ENCODE measurements around the gene NTM.

The NTM gene

DNA sequence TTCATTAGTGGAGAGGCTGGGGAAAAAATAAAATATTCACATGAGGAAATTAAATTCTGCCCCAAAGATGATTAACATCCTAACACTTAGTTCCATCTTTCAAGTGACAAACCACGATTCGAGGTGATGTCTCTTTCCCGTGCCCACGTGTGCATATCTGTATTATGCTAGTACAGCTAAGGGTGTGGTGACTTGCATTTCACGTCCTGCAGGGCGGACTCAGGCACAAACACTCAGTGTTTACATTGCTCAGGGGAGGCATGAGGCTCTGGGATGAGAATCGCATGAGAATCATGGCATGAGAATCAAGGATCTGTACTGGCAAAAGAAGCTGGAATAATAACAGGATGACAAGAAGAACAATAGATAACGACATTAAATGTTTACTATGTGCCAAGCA is 179.4 kb downstream of the NTM start:
- no peak for DNase-seq (ENCODE audit: low read depth)

DNA sequence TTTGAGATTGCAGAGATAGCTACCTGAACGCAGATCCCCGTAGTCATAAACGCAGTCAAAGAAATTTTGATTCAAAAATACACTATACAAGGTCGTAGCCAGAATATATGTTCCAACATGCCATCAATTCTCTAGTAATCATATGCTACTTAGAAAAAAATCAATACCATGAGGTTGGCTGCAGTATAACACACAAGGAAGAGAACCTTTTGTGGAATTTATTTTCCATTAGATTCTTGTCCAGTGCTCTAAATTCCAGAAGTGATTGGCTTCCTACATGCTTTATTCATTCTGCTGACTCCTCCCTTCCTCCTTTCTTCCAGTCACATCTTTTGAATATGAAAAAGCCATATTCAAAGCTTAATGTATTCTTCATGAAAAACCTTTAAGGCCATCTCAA is 189.9 kb downstream of the NTM start:
- DNase-seq (ENCODE audit: low read depth): no peak

DNA sequence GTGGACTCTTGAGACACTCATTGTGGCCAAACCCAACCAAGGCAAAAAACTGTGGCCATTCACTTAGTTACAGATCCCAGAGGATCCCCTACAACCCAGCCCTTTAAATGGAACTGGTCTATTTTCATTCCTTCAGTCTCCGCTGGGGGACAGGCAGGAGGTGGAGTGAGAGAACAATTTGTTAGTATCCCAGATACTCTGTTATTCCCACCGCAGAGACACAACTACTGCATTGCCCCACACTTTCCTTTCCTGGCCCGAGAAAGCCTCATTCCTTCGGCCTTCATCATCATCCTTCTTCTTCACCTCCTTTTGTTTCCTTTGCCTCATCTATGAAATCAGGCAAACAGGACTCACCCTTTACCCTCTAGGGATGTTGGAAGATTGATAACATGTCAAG is 191.1 kb downstream of the NTM start:
- no peak for DNase-seq (ENCODE audit: low read depth)

DNA sequence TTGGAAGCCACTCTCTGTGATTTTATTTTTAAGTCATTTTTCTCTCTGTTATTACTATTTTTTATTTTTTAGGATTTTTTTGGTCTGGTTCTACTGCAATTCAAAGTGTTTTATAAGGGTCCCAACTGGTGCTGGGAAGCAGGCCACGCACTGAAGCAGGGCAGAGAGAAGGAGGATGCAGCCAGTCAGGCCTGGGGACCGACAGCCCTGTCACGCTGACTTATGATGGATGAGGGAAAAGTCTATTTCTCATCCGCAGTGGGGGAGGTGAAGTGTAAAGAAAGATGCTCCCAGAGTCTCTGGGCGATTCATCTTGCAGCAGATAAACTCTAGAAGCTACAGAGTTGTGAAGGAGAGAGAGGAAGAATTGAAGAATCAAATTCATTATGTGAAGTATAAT is 191.6 kb downstream of the NTM start:
- no peak for DNase-seq (ENCODE audit: low read depth)

DNA sequence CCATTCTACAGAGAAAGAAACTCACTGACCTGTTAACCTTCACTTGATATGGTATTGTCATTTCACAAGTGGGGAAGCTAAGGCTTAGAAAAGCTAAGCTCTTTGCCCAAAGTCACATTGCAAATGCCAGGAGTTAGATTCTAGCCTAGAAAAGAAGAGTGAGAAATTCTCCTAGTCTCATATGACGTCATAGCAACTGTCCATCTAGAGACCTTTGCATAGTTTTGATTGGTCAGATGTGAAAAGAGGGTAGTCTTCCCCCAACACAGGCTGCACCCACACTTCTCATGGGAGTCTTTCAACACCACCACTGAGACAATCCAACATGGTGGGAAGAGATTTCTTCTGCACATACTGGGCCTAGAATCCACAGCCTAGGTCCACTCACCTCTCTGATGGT is 197.9 kb downstream of the NTM start:
- no peak for DNase-seq (ENCODE audit: low read depth)

DNA sequence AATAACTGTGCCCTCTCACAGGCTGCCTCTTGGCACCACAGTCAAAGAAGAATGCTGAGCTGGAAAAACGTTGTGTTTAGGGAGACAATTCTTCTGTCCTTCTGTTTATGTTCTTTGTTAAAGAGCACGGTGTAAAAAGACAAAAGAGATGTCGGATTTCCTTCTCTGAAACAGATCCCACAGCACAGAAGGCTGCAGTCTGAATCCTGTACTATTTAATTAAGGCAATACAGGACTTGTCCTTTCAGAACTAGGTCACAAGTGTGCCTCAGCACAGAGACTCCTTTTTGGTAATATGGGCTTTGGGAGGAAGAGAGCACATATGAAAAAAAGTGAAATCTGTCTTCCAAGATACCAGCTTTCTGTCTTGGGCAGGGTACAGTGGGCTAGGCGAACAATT is 201.2 kb downstream of the NTM start:
- no peak for DNase-seq (ENCODE audit: low read depth)

DNA sequence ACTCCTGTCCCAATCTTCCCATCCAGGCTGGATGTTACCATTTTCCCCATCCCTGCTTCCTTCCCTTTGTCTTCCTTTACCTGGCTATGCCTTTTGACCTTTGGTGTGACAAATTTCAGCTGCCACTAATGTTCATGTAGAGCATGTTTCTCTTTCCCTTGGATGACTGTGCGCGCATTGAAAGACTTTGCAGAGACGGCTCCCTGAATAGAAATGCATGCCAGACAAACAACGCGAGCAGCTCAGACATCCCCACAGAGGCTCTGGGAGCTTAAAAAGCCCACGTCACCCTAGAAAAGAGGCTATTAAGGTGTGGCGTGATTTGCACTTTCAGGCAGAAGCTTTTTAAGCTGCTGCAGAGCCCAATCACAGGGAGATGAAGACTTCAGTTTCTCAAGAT is 202.0 kb downstream of the NTM start:
- DNase-seq (ENCODE audit: low read depth): no peak

DNA sequence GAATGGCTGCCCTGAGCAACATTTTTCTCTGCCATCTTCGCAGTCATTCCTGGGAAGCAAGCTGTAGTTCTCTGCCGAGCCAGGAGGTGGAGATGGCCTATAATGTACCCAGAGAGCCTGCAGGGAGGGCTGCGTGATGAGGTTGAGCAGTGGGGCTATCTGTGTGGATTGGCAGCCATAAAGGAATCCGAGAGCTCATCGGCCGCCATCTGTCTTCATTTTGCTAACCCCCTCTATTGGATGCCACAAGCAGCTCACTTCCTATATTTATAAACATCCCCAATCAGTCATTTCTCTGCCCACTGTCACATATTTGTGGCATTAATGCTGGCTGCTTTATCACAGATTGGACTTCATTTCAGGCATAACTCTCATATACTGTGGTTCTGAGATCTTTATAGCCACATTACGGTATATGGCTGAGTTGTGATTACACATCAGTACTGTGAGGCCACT is 209.5 kb downstream of the NTM start:
- no peak for DNase-seq (ENCODE audit: low read depth)

DNA sequence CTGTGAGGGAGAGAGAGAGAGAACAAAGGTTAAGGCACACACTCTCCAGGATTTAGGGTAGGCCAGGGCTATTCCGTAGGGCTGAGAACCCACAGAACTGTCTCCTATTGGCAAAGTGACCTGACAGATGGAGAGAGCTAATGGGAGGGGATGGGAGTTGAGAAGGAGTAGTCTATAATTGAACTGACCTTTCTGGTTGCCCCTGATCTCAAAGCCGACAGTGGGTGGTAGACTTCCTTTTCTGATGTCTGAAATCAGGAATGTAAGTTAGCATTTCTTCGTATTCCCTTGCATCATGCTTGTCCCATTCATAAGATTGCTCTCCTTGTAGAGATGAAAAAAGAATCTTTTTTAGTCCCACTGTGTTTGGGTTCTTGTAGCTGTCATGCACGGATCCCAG is 210.1 kb downstream of the NTM start:
- DNase-seq (ENCODE audit: low read depth): no peak

DNA sequence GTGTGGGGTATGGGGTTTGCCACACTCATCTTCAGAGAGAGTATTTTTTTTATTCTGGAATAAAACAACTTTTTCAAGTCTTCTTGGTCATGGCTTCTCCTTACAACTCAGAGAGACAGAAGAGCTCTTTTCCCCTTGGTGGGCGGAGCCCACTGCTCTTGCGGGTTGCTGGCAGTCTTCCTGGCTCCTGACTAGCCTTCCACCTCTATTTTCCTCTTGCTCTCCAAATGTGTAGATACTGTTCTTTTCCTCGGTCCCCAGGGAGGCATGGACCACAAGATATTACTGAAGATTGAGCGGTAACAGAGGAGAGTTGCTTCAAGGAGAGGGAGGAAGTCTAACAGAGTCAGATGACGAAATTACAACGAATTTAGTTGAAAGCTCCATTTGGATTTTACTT is 210.6 kb downstream of the NTM start:
- DNase-seq (ENCODE audit: low read depth): no peak

DNA sequence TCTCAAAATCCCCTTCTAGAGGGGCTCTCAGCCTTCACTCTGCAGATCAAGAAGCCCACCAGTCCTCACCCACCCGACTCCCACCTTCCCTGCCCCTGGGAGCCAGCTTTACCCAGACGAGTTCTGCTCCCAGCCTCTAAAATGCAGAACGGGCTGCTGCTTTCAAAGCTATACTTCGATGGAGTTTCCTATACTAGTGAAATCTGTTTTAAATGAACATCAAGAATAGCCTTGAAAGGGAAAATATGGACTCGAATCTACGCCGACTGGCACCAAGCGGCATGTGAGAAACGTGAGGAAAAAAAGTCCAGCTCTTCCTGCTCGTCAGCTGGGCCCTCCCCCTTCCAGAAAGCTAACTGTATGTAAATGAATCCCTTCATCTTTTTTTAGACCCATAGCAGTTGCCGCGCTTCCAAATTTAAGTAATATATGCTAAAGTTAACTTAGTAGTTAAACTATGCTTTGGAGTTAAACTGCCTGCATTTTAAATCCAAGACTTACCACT is 211.7 kb downstream of the NTM start:
- DNase-seq (ENCODE audit: low read depth): no peak

DNA sequence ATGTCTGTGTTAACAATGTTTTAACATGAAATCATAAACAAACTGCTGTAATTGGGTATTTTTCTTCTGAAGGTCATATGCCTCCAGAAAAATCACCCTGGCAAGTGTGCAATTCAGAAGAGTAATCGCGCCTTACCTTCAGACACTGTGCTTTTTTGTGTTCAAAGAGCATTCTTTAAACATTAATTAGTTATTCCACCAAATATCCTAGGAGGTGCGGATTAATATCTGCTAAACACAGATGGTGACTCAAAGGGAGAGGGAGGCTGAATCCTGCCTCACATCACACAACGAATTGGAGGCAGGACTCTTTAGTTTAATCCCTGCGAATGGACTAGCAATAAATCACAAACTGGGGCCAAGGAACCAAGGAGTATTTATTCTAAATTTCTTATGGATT is 213.0 kb downstream of the NTM start:
- DNase-seq (ENCODE audit: low read depth): no peak

DNA sequence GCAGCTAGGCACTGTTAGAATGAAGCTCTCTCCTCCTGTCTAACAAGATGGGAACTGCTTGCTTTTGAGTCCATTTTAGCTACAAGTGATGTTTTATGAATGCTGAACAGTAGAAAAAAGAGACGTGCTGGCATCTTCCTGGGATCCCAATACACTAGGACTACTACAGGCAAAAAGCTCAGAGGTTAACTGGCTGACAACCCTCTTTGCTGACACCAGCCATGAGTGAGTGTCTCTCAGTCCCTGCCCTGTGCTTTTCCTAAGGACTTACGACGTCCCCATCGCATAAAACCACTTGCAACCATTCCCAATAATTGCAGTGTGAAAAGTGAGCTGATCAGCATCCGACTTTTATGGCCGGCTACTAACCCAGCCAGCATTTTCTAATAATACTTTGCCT is 213.5 kb downstream of the NTM start:
- no peak for DNase-seq (ENCODE audit: low read depth)

DNA sequence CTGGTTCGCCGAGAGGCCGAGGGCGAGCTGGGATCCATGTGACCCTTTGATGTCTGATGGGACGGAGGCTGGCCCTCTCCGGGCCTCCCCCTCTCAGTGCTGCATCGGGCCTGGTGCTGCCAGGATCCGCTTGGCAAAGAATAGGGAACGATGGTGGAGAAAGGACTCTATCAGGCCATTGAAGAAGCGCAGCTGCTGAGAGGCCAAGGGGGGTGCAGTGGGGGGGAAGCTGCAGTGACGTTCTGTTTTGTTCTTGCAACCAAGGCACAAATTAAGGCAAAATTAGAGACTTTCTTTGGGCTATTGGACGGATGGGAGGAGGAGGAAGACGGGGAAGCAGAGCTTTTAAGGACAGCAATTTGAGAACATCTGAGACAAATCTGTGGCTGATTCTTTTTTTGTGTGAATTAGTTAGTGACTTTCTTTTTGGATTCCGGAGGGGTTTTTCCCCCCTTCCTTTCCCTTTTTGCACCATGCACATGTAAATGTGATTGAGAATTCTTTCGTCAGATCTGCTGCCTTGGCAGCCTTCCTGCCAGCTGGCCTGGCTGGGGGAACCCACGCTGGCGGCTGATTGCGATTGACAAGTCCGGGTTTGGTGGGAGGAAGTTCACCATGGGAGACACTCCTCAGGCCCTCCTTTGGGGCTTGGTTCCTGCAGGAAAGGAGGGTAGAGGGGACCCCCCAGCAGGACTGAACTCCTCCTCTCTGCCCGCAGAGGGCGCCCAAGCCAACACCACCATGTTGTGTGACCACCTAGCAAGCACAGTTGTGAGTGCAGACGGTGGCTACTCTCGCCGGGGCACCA is 214.6 kb downstream of the NTM start:
- no peak for DNase-seq (ENCODE audit: low read depth)

DNA sequence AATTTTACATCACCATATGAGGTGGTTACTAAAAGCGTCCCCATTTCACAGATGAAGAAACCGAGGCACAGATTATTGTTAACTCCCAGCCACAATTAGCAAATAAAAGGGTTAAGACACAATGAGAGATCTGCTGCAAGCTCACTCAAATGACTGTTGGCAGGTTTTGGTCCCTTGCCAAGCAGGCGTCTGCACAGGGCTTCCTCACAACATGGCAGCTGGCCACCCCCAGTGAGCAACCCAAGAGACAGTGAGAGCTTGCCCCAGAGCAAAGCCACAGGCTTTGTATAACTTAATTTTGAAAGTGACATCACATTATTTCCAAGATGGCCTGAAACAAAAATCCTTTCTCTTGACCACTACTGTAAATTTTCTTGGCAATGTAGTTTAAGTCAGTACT is 217.6 kb downstream of the NTM start:
- no peak for DNase-seq (ENCODE audit: low read depth)

DNA sequence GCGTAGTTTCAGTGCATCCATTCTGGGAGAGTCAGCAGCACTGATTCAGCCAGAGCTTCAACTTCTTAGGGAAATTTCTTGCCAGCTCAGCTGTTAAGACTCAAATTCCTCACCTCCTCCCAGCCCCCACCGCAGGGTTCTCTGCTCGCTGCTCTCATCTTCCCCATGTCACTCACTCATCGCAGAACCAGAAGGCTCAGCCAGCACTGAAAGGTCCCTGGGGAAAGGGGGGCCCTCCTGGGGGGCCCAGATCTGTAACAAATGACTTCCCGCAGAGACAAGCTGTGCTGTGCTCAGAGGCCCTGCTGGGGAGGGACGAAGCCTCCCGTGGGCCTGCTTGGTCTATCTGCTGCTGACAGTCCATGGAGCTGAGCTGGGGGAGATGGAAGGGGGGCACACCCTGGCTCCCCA is 220.6 kb downstream of the NTM start:
- DNase-seq (ENCODE audit: low read depth): no peak

DNA sequence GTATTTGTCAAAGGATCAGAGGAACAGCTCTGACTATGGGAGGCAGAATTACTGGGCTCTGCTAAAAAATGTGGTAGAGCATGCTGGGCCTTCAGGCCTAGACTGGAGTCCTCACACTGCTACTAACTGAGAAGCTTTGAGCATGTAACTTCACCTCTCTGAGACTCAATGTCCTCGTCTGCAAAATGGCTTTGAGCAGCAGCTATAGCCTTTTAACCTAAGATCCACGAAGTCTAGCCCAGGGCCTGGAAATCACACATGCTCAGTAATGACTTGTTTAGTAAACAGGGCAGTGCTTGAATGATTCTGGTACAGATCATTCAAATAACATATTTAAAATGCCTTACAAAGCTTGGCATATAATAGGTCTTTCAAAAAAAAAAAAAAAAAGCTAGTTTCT is 221.7 kb downstream of the NTM start:
- no peak for DNase-seq (ENCODE audit: low read depth)

DNA sequence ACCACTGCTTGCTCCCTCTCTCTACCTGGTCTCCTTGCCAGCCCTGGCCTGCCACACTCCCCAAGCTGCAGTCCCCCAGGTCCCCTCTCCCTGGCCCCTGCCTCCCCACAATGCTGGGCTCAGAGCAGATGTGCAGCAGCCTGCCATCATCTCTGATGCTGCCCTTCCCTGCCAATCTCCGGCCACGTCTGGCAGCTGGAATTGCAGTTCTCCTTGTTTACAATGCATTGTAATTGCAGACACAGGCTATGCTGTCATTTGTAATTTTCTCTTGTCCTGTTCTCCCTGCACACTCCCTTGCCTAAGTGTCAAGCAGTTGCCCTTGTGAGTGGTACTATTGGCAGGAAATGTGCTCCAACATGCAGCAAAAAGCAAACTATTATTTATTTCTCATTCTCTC is 222.3 kb downstream of the NTM start:
- DNase-seq (ENCODE audit: low read depth): no peak

DNA sequence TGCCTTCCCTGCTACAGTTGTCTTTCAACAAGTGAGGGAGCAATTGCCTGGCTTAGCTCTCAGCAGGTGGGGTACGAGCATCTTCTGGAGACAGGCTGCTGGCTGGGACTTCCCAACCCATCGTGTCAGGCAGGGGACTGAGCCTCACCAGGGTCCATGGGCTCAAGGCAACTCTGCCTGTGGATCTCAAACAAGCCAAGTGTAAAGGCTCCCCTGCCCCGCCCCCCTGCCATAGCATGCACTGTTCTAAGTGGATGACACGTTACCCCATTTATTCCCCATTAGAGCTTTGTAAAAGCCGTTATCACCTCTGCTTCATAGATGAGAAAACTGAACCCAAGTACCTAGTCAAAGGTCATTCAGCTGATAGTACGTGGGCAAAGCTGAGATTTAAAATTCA is 222.9 kb downstream of the NTM start:
- DNase-seq (ENCODE audit: low read depth): no peak

DNA sequence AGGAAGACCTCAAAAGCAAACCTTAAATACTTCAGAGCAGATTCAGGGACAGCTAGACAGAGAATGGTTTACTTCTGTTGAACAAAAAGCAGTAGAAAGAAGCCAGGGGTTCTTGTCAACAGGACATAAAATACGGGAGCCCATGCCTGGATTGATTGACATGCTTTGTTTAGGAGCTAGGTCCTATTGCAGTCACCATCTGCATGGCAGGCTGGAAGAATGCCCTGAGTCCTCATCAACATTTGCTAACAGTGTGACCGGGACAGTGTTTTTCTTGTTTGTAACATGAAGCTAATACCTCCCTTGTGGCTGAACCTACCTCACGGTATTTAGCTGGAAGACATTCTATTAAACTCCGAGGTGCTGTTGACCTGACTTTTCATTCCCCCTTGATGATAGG is 225.4 kb downstream of the NTM start:
- no peak for DNase-seq (ENCODE audit: low read depth)

DNA sequence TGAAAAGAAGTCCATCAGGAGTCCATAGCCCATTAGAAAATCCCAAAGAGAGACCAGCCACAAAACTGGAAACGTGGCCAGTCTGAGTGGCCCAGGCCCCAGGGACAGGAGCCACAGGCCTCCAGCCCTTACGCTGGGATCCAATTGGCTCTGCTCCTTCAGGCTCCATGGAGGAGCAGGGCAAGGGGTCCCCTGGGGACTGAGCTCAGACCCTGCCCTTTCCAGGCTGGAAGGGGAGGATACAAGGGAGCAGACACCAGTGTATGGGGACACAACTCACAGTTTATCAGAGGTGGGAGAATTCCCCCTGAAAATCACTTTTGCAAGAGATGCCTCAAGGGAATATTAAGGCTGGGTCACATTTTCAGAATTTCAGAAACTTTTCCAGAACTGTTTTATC is 227.5 kb downstream of the NTM start:
- no peak for DNase-seq (ENCODE audit: low read depth)

DNA sequence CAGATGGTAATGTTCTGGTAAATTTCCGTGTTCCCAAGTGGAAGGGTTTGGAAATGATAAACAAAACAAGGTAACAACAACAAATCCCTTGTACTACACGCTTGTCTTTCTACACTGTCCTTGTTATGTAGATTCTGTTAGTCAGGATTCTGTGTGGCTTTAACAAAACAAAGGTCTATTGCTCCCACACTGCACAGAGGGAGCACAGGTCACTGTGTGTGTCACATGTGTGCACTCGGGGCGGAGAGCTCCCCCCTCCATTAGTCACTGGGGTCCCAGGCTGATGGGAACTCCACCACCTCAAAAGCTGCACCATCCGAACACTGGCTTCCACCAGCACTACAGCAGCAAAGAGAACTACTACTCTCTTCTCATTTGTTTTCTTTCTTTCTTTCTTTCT is 227.9 kb downstream of the NTM start:
- DNase-seq (ENCODE audit: low read depth): no peak

DNA sequence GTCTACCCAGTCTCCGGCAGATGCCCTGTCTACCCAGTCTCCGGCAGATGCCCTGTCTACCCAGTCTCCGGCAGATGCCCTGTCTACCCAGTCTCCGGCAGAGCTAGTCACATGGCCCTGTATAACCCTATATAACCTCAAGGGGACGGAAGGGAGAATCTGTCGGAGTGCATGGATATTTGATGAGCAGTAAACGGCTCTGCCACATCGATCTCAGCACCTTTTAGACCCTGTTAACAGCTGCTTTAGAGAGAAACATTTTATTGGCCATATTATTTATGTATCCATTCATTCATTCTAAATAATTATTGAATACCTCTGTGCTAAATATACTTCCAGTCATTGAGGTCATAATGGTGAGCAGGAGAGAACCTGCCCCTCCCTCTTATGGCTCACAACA is 228.9 kb downstream of the NTM start:
- DNase-seq (ENCODE audit: low read depth): no peak

DNA sequence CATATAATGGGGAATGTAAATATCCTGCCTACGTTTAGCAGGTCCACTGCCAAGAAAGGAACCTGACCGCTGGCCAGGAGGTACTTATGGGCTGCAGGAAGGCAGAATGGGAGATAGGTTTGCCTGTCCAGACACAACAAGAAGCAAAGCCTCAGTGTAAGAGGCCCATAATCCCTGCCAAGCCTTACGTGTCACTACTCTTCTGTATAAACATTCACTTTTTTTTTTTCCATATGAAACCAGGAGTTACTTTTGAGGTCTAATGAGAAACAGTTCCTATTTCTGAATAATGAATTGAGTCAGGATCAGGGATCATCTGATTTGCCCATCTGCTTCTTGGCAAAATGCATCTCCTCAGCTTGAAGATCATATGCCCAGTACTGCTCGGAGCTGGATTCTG is 230.2 kb downstream of the NTM start:
- no peak for DNase-seq (ENCODE audit: low read depth)
